HL-60 (cell line): ENCODE data around the gene AKNA.

Experiments
- CTCF ChIP-seq: IDR thresholded peaks from one replicate; pipeline ENCODE4 v1.5.1; 2011; ENCODE audit warnings: low read length, control low read depth, inconsistent platforms; ENCODE audit not compliant: insufficient read depth
- POLR2AphosphoS5 ChIP-seq: IDR thresholded peaks from 2 replicates; pipeline ENCODE4 v1.6.1; 2012; ENCODE audit warnings: low read depth

DNA sequence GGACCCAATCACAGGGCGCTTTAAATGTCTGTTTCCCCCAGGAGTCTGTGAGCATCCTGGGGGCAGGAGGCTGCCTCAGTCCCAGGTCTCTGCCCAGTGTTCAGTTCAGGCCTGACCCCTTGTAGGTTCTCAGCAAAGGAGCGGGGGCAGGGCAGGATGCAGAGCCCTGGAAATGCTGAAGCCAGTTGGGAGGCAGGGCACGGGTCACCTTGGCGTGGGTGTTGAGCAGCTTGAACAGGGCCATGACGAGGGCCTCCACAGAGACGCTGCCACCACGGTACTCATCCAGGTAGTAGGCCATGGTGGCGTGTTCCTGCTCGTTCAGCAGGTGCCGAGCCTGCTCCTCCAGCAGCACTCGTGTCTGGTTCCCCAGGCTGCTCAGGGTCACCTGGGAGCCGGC is 36.3 kb upstream of the AKNA start:
- TF ChIP-seq CTCF (no peak), POLR2AphosphoS5 (no peak)
